ENCODE data around the gene ZNF385B. TPM values are rescaled to one million over a fixed set of nuclear protein-coding genes. Genes with fewer than 3 reads are reported as not detected.

Gene ZNF385B
- total and polyA plus RNA-seq, 9 donors = 4.8 to 20.9 (median 9.1) TPM

- no peak overlapping the region for H3K27ac ChIP-seq
- no peaks in the 10 kb centered on the region for H3K27me3 ChIP-seq
- H3K4me1 ChIP-seq (ENCODE audit: insufficient read depth) = no peaks in the 10 kb centered on the region
- intact Hi-C loops (cut with DNase I) = no loop called here
- TF ChIP-seq EP300 (IDR thresholded peaks at IDR 0.05) (no peak), POLR2A (IDR thresholded peaks at IDR 0.05) (no peak), CTCF (IDR thresholded peaks at IDR 0.05) (no peak)
- DNase-seq = no peak
- H3K9me3 ChIP-seq = no peaks in the 10 kb centered on the region
- no peak overlapping the region for H3K4me3 ChIP-seq
- H3K36me3 ChIP-seq = no peaks in the 10 kb centered on the region
These were observed 137.0 kb downstream of the ZNF385B start for GRCh38 chr2:179724403-179724802.

- Histone ChIP-seq H3K9me3 (no peaks in the 10 kb centered on the region), H3K4me3 (no peak overlapping the region), H3K27me3 (no peaks in the 10 kb centered on the region), H3K4me1 (ENCODE audit: insufficient read depth) (no peaks in the 10 kb centered on the region), H3K27ac (no peak overlapping the region), H3K36me3 (no peaks in the 10 kb centered on the region)
- TF ChIP-seq EP300 (IDR thresholded peaks at IDR 0.05) = no peak
- no peak for TF ChIP-seq CTCF (IDR thresholded peaks at IDR 0.05)
- no peak for TF ChIP-seq POLR2A (IDR thresholded peaks at IDR 0.05)
- intact Hi-C loops (cut with DNase I) = no loop called here
- DNase-seq = no peak
These were observed 141.1 kb downstream of the ZNF385B start for GRCh38 chr2:179720173-179720772.

- intact Hi-C loops (cut with DNase I) = no loop called here
- H3K4me1 ChIP-seq (ENCODE audit: insufficient read depth) = no peaks in the 10 kb centered on the region
- no peak overlapping the region for H3K27ac ChIP-seq
- H3K36me3 ChIP-seq = no peaks in the 10 kb centered on the region
- TF ChIP-seq CTCF (IDR thresholded peaks at IDR 0.05) (no peak), EP300 (IDR thresholded peaks at IDR 0.05) (no peak), POLR2A (IDR thresholded peaks at IDR 0.05) (no peak)
- H3K4me3 ChIP-seq = no peak overlapping the region
- no peaks in the 10 kb centered on the region for H3K27me3 ChIP-seq
- 79 to 85% (median 82%) methylated on average over 1 of the region's 1 CpG for WGBS, 3 donors
- no peak for DNase-seq
- no peaks in the 10 kb centered on the region for H3K9me3 ChIP-seq
These were observed 145.5 kb downstream of the ZNF385B start for GRCh38 chr2:179715871-179716270.

GRCh38 chr2:179715196-179715595, 146.2 kb downstream of the ZNF385B start:
- H3K9me3 ChIP-seq = no peaks in the 10 kb centered on the region
- intact Hi-C loops (cut with DNase I) = no loop called here
- no peaks in the 10 kb centered on the region for H3K4me1 ChIP-seq (ENCODE audit: insufficient read depth)
- H3K4me3 ChIP-seq = no peak overlapping the region
- no peak overlapping the region for H3K27ac ChIP-seq
- H3K27me3 ChIP-seq = no peaks in the 10 kb centered on the region
- 90 to 93% (median 92%) methylated on average over 1 of the region's 1 CpG for WGBS, 3 donors
- TF ChIP-seq EP300 (IDR thresholded peaks at IDR 0.05) (no peak), CTCF (IDR thresholded peaks at IDR 0.05) (no peak), POLR2A (IDR thresholded peaks at IDR 0.05) (no peak)
- H3K36me3 ChIP-seq = no peaks in the 10 kb centered on the region
- DNase-seq = no peak

Measured in ovary (tissue), 9 donors.